K562 (cell line): Measurements from ENCODE around the gene TTLL12.

Experiments used
- BCLAF1 ChIP-seq, 2 experiments: fragments of 450-650 bp in 1 of 2; IDR thresholded peaks; 2 replicates each; pipeline ENCODE4 v1.6.1; 2011 to 2017; ENCODE audit warnings: low read depth in 2 of 2, antibody characterized with exemption in 1 of 2, borderline replicate concordance in 1 of 2, low read length in 1 of 2, mild to moderate bottlenecking in 1 of 2, mixed read lengths in 1 of 2; ENCODE audit not compliant: control insufficient read depth in 1 of 2
- EGR1 ChIP-seq: fragments of 450-650 bp; conservative IDR thresholded peaks from 2 replicates; pipeline ENCODE4 v1.6.1; 2017; ENCODE audit warnings: mild to moderate bottlenecking
- EP300 ChIP-seq: IDR thresholded peaks from 2 replicates; pipeline ENCODE4 v1.6.1; 2012; ENCODE audit warnings: low read length, improper control_type of control experiment
- POLR2AphosphoS5 ChIP-seq: IDR thresholded peaks from 2 replicates; pipeline ENCODE4 v1.6.1; 2011; ENCODE audit warnings: mild to moderate bottlenecking, low read depth, low read length, moderate library complexity; ENCODE audit not compliant: control insufficient read depth, insufficient read depth
- SIX5 ChIP-seq, 2 experiments: IDR thresholded peaks; 2 replicates each; pipeline ENCODE4 v1.6.1; 2011; ENCODE audit warnings: low read length in 2 of 2, borderline replicate concordance in 1 of 2, low read depth in 1 of 2, mild to moderate bottlenecking in 1 of 2, moderate library complexity in 1 of 2; ENCODE audit not compliant: insufficient read depth in 1 of 2
- SMARCE1 ChIP-seq: fragments of 450-650 bp; IDR thresholded peaks from 2 replicates; pipeline ENCODE4 v1.7.1; 2016; ENCODE audit warnings: mild to moderate bottlenecking
- TAF1 ChIP-seq: IDR thresholded peaks from 2 replicates; pipeline ENCODE4 v1.6.1; 2011; ENCODE audit warnings: mild to moderate bottlenecking, low read length, moderate library complexity; ENCODE audit not compliant: insufficient read depth, control insufficient read depth, severe bottlenecking; ENCODE audit errors: extremely low read depth
- ZNF764 ChIP-seq: fragments of 250-450 bp; sonication (Bioruptor Pico); IDR thresholded peaks from 2 replicates; pipeline ENCODE4 v1.4.0; 2020; ENCODE audit warnings: low read depth, mild to moderate bottlenecking, moderate library complexity
- TF ChIP-seq, protein P1 (sequence below): sonication (generic); formaldehyde crosslinking; IDR thresholded peaks from 2 replicates; pipeline ENCODE4 v1.5.0; 2020; ENCODE audit warnings: missing genetic modification reagents
- TF ChIP-seq, protein P2 (sequence below), 2 experiments: fragments of 450-650 bp in 1 of 2; sonication (generic) in 1 of 2; formaldehyde crosslinking; conservative IDR thresholded peaks; 2 replicates each; pipeline versions ENCODE4 v1.4.0 to v1.8.1; 2020 to 2022; ENCODE audit warnings: mild to moderate bottlenecking in 1 of 2, missing genetic modification reagents in 1 of 2
- TF ChIP-seq, protein P3 (sequence below), 2 experiments: fragments of 450-650 bp in 1 of 2; sonication (generic) in 1 of 2; formaldehyde crosslinking in 1 of 2; IDR thresholded peaks; 2 replicates each; pipeline versions ENCODE4 v1.7.1 to v1.9.0; 2016 to 2022; ENCODE audit warnings: inconsistent platforms in 1 of 2, mild to moderate bottlenecking in 1 of 2, missing genetic modification reagents in 1 of 2

- no peak for TF ChIP-seq POLR2AphosphoS5
- TF ChIP-seq, protein P1, sequence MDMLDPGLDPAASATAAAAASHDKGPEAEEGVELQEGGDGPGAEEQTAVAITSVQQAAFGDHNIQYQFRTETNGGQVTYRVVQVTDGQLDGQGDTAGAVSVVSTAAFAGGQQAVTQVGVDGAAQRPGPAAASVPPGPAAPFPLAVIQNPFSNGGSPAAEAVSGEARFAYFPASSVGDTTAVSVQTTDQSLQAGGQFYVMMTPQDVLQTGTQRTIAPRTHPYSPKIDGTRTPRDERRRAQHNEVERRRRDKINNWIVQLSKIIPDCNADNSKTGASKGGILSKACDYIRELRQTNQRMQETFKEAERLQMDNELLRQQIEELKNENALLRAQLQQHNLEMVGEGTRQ, result no peak
- no peak for TF ChIP-seq EGR1
- TF ChIP-seq SMARCE1, result no peak
- TF ChIP-seq BCLAF1 (IDR thresholded peaks at IDR 0.05; ENCODE audit: borderline replicate concordance in 1 of 2, control insufficient read depth in 1 of 2, low read depth in 2 of 2, low read length in 1 of 2), result no peak
- TF ChIP-seq, protein P2, sequence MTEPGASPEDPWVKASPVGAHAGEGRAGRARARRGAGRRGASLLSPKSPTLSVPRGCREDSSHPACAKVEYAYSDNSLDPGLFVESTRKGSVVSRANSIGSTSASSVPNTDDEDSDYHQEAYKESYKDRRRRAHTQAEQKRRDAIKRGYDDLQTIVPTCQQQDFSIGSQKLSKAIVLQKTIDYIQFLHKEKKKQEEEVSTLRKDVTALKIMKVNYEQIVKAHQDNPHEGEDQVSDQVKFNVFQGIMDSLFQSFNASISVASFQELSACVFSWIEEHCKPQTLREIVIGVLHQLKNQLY (CRISPR knock-in tag; conservative IDR thresholded peaks at IDR 0.05), result no peak
- TF ChIP-seq ZNF764 (CRISPR knock-in tag), result no peak
- TF ChIP-seq, protein P3, sequence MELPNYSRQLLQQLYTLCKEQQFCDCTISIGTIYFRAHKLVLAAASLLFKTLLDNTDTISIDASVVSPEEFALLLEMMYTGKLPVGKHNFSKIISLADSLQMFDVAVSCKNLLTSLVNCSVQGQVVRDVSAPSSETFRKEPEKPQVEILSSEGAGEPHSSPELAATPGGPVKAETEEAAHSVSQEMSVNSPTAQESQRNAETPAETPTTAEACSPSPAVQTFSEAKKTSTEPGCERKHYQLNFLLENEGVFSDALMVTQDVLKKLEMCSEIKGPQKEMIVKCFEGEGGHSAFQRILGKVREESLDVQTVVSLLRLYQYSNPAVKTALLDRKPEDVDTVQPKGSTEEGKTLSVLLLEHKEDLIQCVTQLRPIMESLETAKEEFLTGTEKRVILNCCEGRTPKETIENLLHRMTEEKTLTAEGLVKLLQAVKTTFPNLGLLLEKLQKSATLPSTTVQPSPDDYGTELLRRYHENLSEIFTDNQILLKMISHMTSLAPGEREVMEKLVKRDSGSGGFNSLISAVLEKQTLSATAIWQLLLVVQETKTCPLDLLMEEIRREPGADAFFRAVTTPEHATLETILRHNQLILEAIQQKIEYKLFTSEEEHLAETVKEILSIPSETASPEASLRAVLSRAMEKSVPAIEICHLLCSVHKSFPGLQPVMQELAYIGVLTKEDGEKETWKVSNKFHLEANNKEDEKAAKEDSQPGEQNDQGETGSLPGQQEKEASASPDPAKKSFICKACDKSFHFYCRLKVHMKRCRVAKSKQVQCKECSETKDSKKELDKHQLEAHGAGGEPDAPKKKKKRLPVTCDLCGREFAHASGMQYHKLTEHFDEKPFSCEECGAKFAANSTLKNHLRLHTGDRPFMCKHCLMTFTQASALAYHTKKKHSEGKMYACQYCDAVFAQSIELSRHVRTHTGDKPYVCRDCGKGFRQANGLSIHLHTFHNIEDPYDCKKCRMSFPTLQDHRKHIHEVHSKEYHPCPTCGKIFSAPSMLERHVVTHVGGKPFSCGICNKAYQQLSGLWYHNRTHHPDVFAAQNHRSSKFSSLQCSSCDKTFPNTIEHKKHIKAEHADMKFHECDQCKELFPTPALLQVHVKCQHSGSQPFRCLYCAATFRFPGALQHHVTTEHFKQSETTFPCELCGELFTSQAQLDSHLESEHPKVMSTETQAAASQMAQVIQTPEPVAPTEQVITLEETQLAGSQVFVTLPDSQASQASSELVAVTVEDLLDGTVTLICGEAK (IDR thresholded peaks at IDR 0.05), result no peak
- TF ChIP-seq, protein P3 (CRISPR knock-in tag; IDR thresholded peaks at IDR 0.05), result no peak
- no peak for TF ChIP-seq TAF1
- TF ChIP-seq SIX5 (IDR thresholded peaks at IDR 0.05; ENCODE audit: borderline replicate concordance in 1 of 2, insufficient read depth in 1 of 2, low read depth in 1 of 2, low read length in 2 of 2), result no peak
- TF ChIP-seq EP300, result no peak
These were observed 42.0 kb downstream of the TTLL12 start for GRCh38 chr22:43144949-43145348.
